OCI-LY7 (cell line): Measurements from ENCODE around the gene DCDC2C.

ENCODE experiments used
- CTCF ChIP-seq: fragments of 200-600 bp; sonication (generic); conservative IDR thresholded peaks from 2 replicates; pipeline ENCODE4 v1.5.1; 2014; ENCODE audit warnings: mild to moderate bottlenecking, antibody characterized with exemption, low read length, moderate library complexity, mixed read lengths
- EZH2phosphoT487 ChIP-seq: fragments of 200-600 bp; sonication (generic); IDR thresholded peaks from 2 replicates; pipeline ENCODE4 v1.6.1; 2018; ENCODE audit warnings: low read depth, borderline replicate concordance, mild to moderate bottlenecking, mixed run types, antibody characterized with exemption, low read length, moderate library complexity, mixed read lengths

- TF ChIP-seq CTCF (no peak), EZH2phosphoT487 (no peak)
Observed at GRCh38 chr2:3736112-3736511, 32.7 kb downstream of the DCDC2C start.
